ENCODE results near the gene TMEM108.

The TMEM108 gene

DNA sequence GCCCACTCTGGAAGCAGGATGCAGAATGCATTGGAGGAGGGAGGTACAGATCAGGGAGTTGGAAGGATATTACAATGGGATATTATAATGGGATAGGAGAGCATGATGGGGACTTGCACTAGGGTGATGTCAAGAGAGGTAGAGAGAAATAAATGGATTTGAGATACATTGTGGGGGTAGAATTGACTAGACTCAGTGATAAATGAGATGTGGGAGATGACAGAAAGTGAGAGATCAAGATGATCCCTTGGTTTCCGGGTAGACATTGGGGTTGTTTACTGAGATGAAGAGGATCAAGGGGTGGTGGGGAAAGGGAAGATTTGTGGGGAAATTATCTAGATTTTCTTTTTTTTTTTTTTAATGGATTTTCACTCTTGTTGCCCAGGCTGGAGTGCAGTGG lies 404.3 kb downstream of the TMEM108 start:
- Mint-ChIP-seq H3K4me1 (peaks cover 46 to 57% of the 10 kb centered on the region in 2 donors), H3K27ac (no peak overlapping the region), H3K27me3 (peaks cover 0 to 9% of the 10 kb centered on the region in 2 donors), H3K4me3 (no peak overlapping the region), H3K36me3 (peaks cover 6 to 13% of the 10 kb centered on the region in 2 donors), H3K9me3 (peaks cover 7 to 8% of the 10 kb centered on the region in 2 donors)
- no peak for DNase-seq
- ATAC-seq (replicated peaks) = no peak

DNA sequence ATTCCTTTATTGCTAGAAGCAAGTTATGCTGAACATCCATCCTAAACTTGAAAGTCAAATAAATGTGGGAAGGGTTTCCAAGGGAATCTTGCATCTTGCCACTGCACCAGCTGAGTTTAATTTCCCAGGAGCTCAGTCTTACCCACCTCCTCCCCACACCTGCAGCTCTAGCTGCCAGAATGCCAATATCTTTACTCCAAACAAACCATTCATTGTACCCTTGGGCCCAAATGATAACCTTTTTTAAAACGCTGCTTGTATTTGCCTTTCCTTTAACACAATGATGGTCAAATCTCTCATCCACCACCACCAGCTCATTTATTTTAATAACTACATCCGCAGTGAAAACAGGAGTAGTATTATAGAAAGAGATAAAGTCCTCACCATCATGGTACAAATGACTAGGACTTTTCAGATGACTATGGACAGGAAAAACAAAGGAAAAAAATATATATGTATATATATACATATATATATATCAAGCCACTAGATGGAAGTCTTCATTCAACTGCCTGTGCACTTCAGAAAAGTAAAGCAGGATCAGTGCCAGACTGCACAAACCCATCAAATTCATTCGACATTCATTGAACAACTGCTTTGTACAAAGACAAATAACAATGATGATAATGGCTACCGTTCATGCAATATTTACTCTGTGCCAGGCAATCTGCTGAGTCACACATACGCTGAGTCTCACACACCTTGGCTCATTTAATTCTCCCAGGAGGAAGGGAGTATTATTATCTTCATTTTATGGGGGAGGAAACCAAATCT lies 405.6 kb downstream of the TMEM108 start:
- Mint-ChIP-seq H3K27me3 (peaks cover 0 to 9% of the 10 kb centered on the region in 2 donors), H3K4me1 (peaks cover 50 to 64% of the 10 kb centered on the region in 2 donors), H3K4me3 (no peak overlapping the region), H3K27ac (peak overlapping the region; percentile 32), H3K9me3 (peaks cover 7 to 8% of the 10 kb centered on the region in 2 donors), H3K36me3 (peaks cover 6 to 13% of the 10 kb centered on the region in 2 donors)
- no peak for DNase-seq
- no peak for ATAC-seq (replicated peaks)

DNA sequence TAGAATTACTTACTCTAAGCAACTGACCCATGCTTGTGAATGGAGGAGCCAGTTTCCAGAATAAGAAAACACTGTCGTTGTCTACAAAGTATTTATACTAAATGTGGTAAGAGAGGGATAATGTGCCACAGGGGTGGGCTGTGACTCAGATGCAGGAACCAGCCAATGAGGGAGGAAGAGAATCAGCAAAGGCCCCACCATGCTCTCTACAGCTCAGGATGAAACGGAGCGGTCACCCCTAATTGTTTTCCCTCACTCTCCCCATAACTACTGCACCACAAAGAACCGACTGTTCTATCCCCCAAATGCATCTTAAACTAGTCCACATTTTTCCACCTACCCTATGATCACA lies 406.2 kb downstream of the TMEM108 start:
- Mint-ChIP-seq H3K27me3 (peaks cover 0 to 6% of the 10 kb centered on the region in 2 donors), H3K4me3 (no peak overlapping the region), H3K36me3 (peaks cover 3 to 10% of the 10 kb centered on the region in 2 donors), H3K4me1 (peaks cover 56 to 70% of the 10 kb centered on the region in 2 donors), H3K27ac (no peak overlapping the region), H3K9me3 (peaks cover 5% of the 10 kb centered on the region in 2 donors)
- no peak for ATAC-seq (replicated peaks)
- DNase-seq = no peak

DNA sequence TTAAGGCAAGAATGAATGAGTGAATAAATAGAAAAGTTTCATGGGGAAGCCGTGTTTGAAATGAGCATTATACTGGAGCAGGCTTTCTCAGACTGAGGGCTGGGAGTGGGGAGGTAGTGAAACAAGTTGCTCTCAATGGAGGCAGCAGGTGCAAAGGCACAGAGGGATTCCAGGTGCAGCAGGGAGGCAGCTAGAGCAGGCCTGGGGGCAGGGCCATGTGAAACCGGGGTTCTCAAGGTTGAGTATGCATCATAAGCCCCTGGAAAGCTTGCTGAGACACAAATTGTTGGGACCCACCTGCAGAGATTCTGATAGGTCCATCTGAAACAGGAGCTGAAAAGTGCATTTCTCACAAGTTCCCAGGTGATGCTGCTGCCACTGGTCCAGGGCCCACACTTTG lies 406.9 kb downstream of the TMEM108 start:
- H3K4me1 Mint-ChIP-seq = peaks cover 61 to 77% of the 10 kb centered on the region in 2 donors
- H3K4me3 Mint-ChIP-seq = no peak overlapping the region
- H3K27me3 Mint-ChIP-seq = peaks cover 0 to 4% of the 10 kb centered on the region in 2 donors
- DNase-seq (no peak), ATAC-seq (replicated peaks) (no peak)
- H3K36me3 Mint-ChIP-seq = peaks cover 0 to 5% of the 10 kb centered on the region in 2 donors
- no peaks in the 10 kb centered on the region for H3K9me3 Mint-ChIP-seq
- no peak overlapping the region for H3K27ac Mint-ChIP-seq

Measured in stimulated activated naive B cell treated with anti-CD40 and anti-IgM and Interleukin-4, amounts not matched to agents 10 μg/mL and 1 μg/mL and 100 μg/mL, for 72 hours (primary cell).